Activated T-cell treated with anti-CD3 and anti-CD28 coated beads, Interleukin-2, amount 50 U/mL, for 24 hours (primary cell): Measurements from ENCODE around the gene CHSY3.

Experiments
- DNase-seq: peaks from one replicate; pipeline ENCODE4 v3.0.0-alpha.2; 2020
- H3K27ac Mint-ChIP-seq: 2 replicates; pipeline ENCODE4 v1.8.0; 2020; ENCODE audit warnings: mild to moderate bottlenecking, mixed read lengths
- H3K27me3 Mint-ChIP-seq: 2 replicates; pipeline ENCODE4 v1.8.0; 2020; ENCODE audit warnings: mixed read lengths
- H3K36me3 Mint-ChIP-seq: 2 replicates; pipeline ENCODE4 v1.8.0; 2020; ENCODE audit warnings: low read depth, mixed read lengths
- H3K4me1 Mint-ChIP-seq: 2 replicates; pipeline ENCODE4 v1.8.0; 2020; ENCODE audit warnings: low read depth, mixed read lengths
- H3K4me3 Mint-ChIP-seq: 2 replicates; pipeline ENCODE4 v1.8.0; 2020; ENCODE audit warnings: mild to moderate bottlenecking, moderate library complexity, mixed read lengths
- H3K9me3 Mint-ChIP-seq: 2 replicates; pipeline ENCODE4 v1.8.0; 2020; ENCODE audit warnings: mixed read lengths

Gene CHSY3

GRCh38 chr5:130068101-130068500 is 163.8 kb downstream of the CHSY3 start:
- no peaks in the 10 kb centered on the region for H3K9me3 Mint-ChIP-seq
- no peaks in the 10 kb centered on the region for H3K36me3 Mint-ChIP-seq
- no peak for DNase-seq
- H3K4me3 Mint-ChIP-seq = no peak overlapping the region
- H3K27me3 Mint-ChIP-seq = no peaks in the 10 kb centered on the region
- no peaks in the 10 kb centered on the region for H3K4me1 Mint-ChIP-seq
- no peak overlapping the region for H3K27ac Mint-ChIP-seq

- DNase-seq = no peak
- Mint-ChIP-seq H3K27ac (no peak overlapping the region), H3K36me3 (no peaks in the 10 kb centered on the region), H3K27me3 (no peaks in the 10 kb centered on the region), H3K9me3 (no peaks in the 10 kb centered on the region), H3K4me3 (no peak overlapping the region), H3K4me1 (no peaks in the 10 kb centered on the region)
Observed at GRCh38 chr5:130068988-130069387, 164.7 kb downstream of the CHSY3 start.

- H3K4me3 Mint-ChIP-seq = no peak overlapping the region
- H3K27ac Mint-ChIP-seq = no peak overlapping the region
- DNase-seq = no peak
- peaks cover 6% of the 10 kb centered on the region for H3K27me3 Mint-ChIP-seq
- H3K9me3 Mint-ChIP-seq = no peaks in the 10 kb centered on the region
- H3K36me3 Mint-ChIP-seq = no peaks in the 10 kb centered on the region
- H3K4me1 Mint-ChIP-seq = no peaks in the 10 kb centered on the region
Observed at GRCh38 chr5:130074820-130075219, 170.6 kb downstream of the CHSY3 start.

- Mint-ChIP-seq H3K27me3 (peaks cover 10% of the 10 kb centered on the region), H3K27ac (no peak overlapping the region), H3K9me3 (no peaks in the 10 kb centered on the region)
Observed at GRCh38 chr5:130077007-130077406, 172.7 kb downstream of the CHSY3 start.

GRCh38 chr5:130078661-130079060 is 174.4 kb downstream of the CHSY3 start:
- DNase-seq = no peak
- Mint-ChIP-seq H3K4me3 (no peak overlapping the region), H3K27ac (no peak overlapping the region), H3K9me3 (no peaks in the 10 kb centered on the region), H3K36me3 (no peaks in the 10 kb centered on the region), H3K4me1 (no peaks in the 10 kb centered on the region), H3K27me3 (peaks cover 10% of the 10 kb centered on the region)

More at GRCh38 chr5:130077007-130077406, 172.7 kb downstream of the CHSY3 start:
- Mint-ChIP-seq H3K36me3 (no peaks in the 10 kb centered on the region), H3K4me3 (no peak overlapping the region), H3K4me1 (no peaks in the 10 kb centered on the region)
- DNase-seq = no peak

- H3K27ac Mint-ChIP-seq = no peak overlapping the region
Observed at GRCh38 chr5:130090569-130091270, 186.5 kb downstream of the CHSY3 start.

GRCh38 chr5:130092991-130093390 is 188.7 kb downstream of the CHSY3 start:
- DNase-seq = no peak
- H3K27ac Mint-ChIP-seq = no peak overlapping the region
- H3K9me3 Mint-ChIP-seq = peaks cover 8% of the 10 kb centered on the region
- no peak overlapping the region for H3K4me3 Mint-ChIP-seq
- H3K36me3 Mint-ChIP-seq = no peaks in the 10 kb centered on the region
- no peaks in the 10 kb centered on the region for H3K4me1 Mint-ChIP-seq
- peaks cover 14% of the 10 kb centered on the region for H3K27me3 Mint-ChIP-seq

More at GRCh38 chr5:130090569-130091270, 186.5 kb downstream of the CHSY3 start:
- Mint-ChIP-seq H3K36me3 (no peaks in the 10 kb centered on the region), H3K9me3 (peaks cover 8% of the 10 kb centered on the region), H3K27me3 (peaks cover 13% of the 10 kb centered on the region), H3K4me1 (no peaks in the 10 kb centered on the region), H3K4me3 (no peak overlapping the region)
- DNase-seq = no peak

- H3K27me3 Mint-ChIP-seq = peaks cover 14% of the 10 kb centered on the region
- no peaks in the 10 kb centered on the region for H3K36me3 Mint-ChIP-seq
- no peak overlapping the region for H3K4me3 Mint-ChIP-seq
- no peaks in the 10 kb centered on the region for H3K4me1 Mint-ChIP-seq
- peaks cover 8% of the 10 kb centered on the region for H3K9me3 Mint-ChIP-seq
- no peak for DNase-seq
- no peak overlapping the region for H3K27ac Mint-ChIP-seq
Observed at GRCh38 chr5:130096483-130096882, 192.2 kb downstream of the CHSY3 start.

GRCh38 chr5:130099008-130099407 is 194.7 kb downstream of the CHSY3 start:
- Mint-ChIP-seq H3K27ac (no peak overlapping the region), H3K9me3 (no peaks in the 10 kb centered on the region), H3K4me1 (no peaks in the 10 kb centered on the region), H3K4me3 (no peak overlapping the region), H3K27me3 (peaks cover 6% of the 10 kb centered on the region), H3K36me3 (no peaks in the 10 kb centered on the region)
- no peak for DNase-seq

- Mint-ChIP-seq H3K9me3 (no peaks in the 10 kb centered on the region), H3K4me1 (peaks cover 4% of the 10 kb centered on the region), H3K36me3 (no peaks in the 10 kb centered on the region), H3K27me3 (peaks cover 2% of the 10 kb centered on the region), H3K27ac (no peak overlapping the region), H3K4me3 (no peak overlapping the region)
- DNase-seq = no peak
Observed at GRCh38 chr5:130102375-130102774, 198.1 kb downstream of the CHSY3 start.

GRCh38 chr5:130102960-130103359 is 198.7 kb downstream of the CHSY3 start:
- Mint-ChIP-seq H3K4me3 (no peak overlapping the region), H3K4me1 (peaks cover 4% of the 10 kb centered on the region), H3K36me3 (no peaks in the 10 kb centered on the region), H3K9me3 (no peaks in the 10 kb centered on the region), H3K27ac (no peak overlapping the region), H3K27me3 (no peaks in the 10 kb centered on the region)
- no peak for DNase-seq

GRCh38 chr5:130104895-130105688 is 200.8 kb downstream of the CHSY3 start:
- Mint-ChIP-seq H3K9me3 (no peaks in the 10 kb centered on the region), H3K4me1 (peaks cover 4% of the 10 kb centered on the region), H3K4me3 (no peak overlapping the region), H3K27ac (peak overlapping the region; percentile 76), H3K27me3 (no peaks in the 10 kb centered on the region), H3K36me3 (no peaks in the 10 kb centered on the region)
- DNase-seq = no peak

- DNase-seq = no peak
- peaks cover 3% of the 10 kb centered on the region for H3K27me3 Mint-ChIP-seq
- H3K4me3 Mint-ChIP-seq = no peak overlapping the region
- H3K27ac Mint-ChIP-seq = no peak overlapping the region
- H3K36me3 Mint-ChIP-seq = no peaks in the 10 kb centered on the region
- peaks cover 4% of the 10 kb centered on the region for H3K4me1 Mint-ChIP-seq
- H3K9me3 Mint-ChIP-seq = no peaks in the 10 kb centered on the region
Observed at GRCh38 chr5:130106480-130106879, 202.2 kb downstream of the CHSY3 start.

- Mint-ChIP-seq H3K27me3 (peaks cover 3% of the 10 kb centered on the region), H3K9me3 (no peaks in the 10 kb centered on the region), H3K36me3 (no peaks in the 10 kb centered on the region), H3K4me3 (no peak overlapping the region), H3K27ac (no peak overlapping the region), H3K4me1 (peaks cover 4% of the 10 kb centered on the region)
- no peak for DNase-seq
Observed at GRCh38 chr5:130109152-130109551, 204.9 kb downstream of the CHSY3 start.

- H3K4me3 Mint-ChIP-seq = no peak overlapping the region
- DNase-seq = no peak
- peaks cover 3% of the 10 kb centered on the region for H3K27me3 Mint-ChIP-seq
- H3K9me3 Mint-ChIP-seq = no peaks in the 10 kb centered on the region
- H3K36me3 Mint-ChIP-seq = no peaks in the 10 kb centered on the region
- no peaks in the 10 kb centered on the region for H3K4me1 Mint-ChIP-seq
- no peak overlapping the region for H3K27ac Mint-ChIP-seq
Observed at GRCh38 chr5:130110328-130110727, 206.1 kb downstream of the CHSY3 start.
